K562 (cell line): ENCODE measurements around the gene GSTA4. TPM values are rescaled to one million over a fixed set of nuclear protein-coding genes. Genes with fewer than 3 reads are reported as not detected.

ENCODE experiments used
- ATAC-seq: fragments of 200-7000 bp; cut with Tn5 transposase; 3 replicates; pipeline ENCODE4 v1.9.1; 2020; ENCODE audit warnings: moderate library complexity
- BruUV-seq: library from RNA; stranded (reverse); fragments of 400-500 nt; replicated peaks from 2 replicates; lab custom pipeline; 2021; lab: Mats Ljungman, UMichigan
- CTCF ChIA-PET: fragments of 300-600 bp; formaldehyde crosslinking; extraction: SDS; loops from one replicate; lab custom pipeline; 2021; ENCODE audit warnings: low intra/inter-chr PET ratio; lab: Yijun Ruan, JAX
- POLR2A ChIA-PET: fragments of 300-600, 350-650 bp; sonication (Branson Sonifier 250); formaldehyde crosslinking; extraction: SDS; loops from one replicate; lab custom pipeline; 2021; ENCODE audit warnings: antibody characterized with exemption, inconsistent platforms; lab: Yijun Ruan, JAX
- DNase-seq, 4 experiments: peaks; one replicate each; pipeline versions ENCODE4 v3.0.0 to v3.0.0-alpha.2; 2011 to 2018; ENCODE audit warnings: low spot score in 3 of 4, mixed read lengths in 3 of 4; ENCODE audit errors: extremely low read depth in 1 of 4
- FAIRE-seq: peaks from 2 replicates; lab custom pipeline; 2011; peaks lifted over from hg19 to GRCh38; lab: Jason Lieb, UNC
- H2AFZ ChIP-seq: 2 replicates; pipeline ENCODE4 v1.6.0; 2011; ENCODE audit warnings: low read depth, low read length, control low read depth, inconsistent platforms
- H3K27ac ChIP-seq: fragments of 200-600 bp; 3 replicates; pipeline ENCODE4 v1.8.0; 2011; ENCODE audit warnings: low read depth, mild to moderate bottlenecking, control low read depth, inconsistent platforms, low read length, moderate library complexity, mixed read lengths; ENCODE audit errors: extremely low read depth
- H3K27me3 ChIP-seq, 2 experiments: fragments of 300-600 bp in 1 of 2; 2 replicates in 1 of 2; 3 replicates in 1 of 2; pipeline versions ENCODE4 v1.6.0 to v1.8.0; 2011; ENCODE audit warnings: inconsistent platforms in 2 of 2, low read length in 2 of 2, mild to moderate bottlenecking in 1 of 2, mixed read lengths in 1 of 2, moderate library complexity in 1 of 2; ENCODE audit not compliant: control insufficient read depth in 2 of 2, insufficient read depth in 2 of 2
- H3K36me3 ChIP-seq: fragments of 300-600 bp; 3 replicates; pipeline ENCODE4 v1.8.0; 2011; ENCODE audit warnings: mild to moderate bottlenecking, low read length, inconsistent platforms; ENCODE audit not compliant: control insufficient read depth, insufficient read depth
- H3K4me1 ChIP-seq, 2 experiments: fragments of 200-600 bp in 1 of 2; replicated peaks in 1 of 2; 2 replicates in 1 of 2; 3 replicates in 1 of 2; pipeline versions ENCODE4 v1.5.1 to v1.8.0; 2011; ENCODE audit warnings: inconsistent platforms in 2 of 2, low read length in 2 of 2, mild to moderate bottlenecking in 1 of 2, mixed read lengths in 1 of 2, moderate library complexity in 1 of 2; ENCODE audit not compliant: control insufficient read depth in 2 of 2, insufficient read depth in 2 of 2
- H3K4me2 ChIP-seq: 2 replicates; pipeline ENCODE4 v1.6.1; 2011; ENCODE audit warnings: low read length, control low read depth, inconsistent platforms, mixed read lengths; ENCODE audit not compliant: insufficient read depth
- H3K4me3 ChIP-seq: fragments of 200-600 bp; sonication (generic), shearing (Covaris generic); 2 replicates; pipeline ENCODE4 v1.5.1; 2016; ENCODE audit warnings: control low read depth, inconsistent platforms
- H3K79me2 ChIP-seq: fragments of 200-600 bp; 3 replicates; pipeline ENCODE4 v1.8.0; 2011; ENCODE audit warnings: low read length, inconsistent platforms; ENCODE audit not compliant: control insufficient read depth, insufficient read depth
- H3K9ac ChIP-seq, 2 experiments: 2 replicates each; pipeline versions ENCODE4 v1.6.0 to v1.6.1; 2011; ENCODE audit warnings: low read depth in 2 of 2, low read length in 2 of 2, control low read depth in 1 of 2, inconsistent platforms in 1 of 2, mild to moderate bottlenecking in 1 of 2, mixed read lengths in 1 of 2; ENCODE audit not compliant: insufficient read depth in 1 of 2
- H3K9me1 ChIP-seq: one replicate; pipeline ENCODE4 v1.6.0; 2011; ENCODE audit warnings: inconsistent platforms, mild to moderate bottlenecking, low read length, moderate library complexity; ENCODE audit not compliant: control insufficient read depth, insufficient read depth
- H3K9me3 ChIP-seq: replicated peaks from 2 replicates; pipeline ENCODE4 v1.5.1; 2011; ENCODE audit warnings: low read depth, low read length, inconsistent platforms; ENCODE audit not compliant: control insufficient read depth, insufficient read depth
- H4K20me1 ChIP-seq: replicated peaks from 2 replicates; pipeline ENCODE4 v1.6.1; 2011; ENCODE audit warnings: low read length, inconsistent platforms, mixed read lengths; ENCODE audit not compliant: control insufficient read depth, insufficient read depth
- EGR1 ChIP-seq: fragments of 450-650 bp; conservative IDR thresholded peaks from 2 replicates; pipeline ENCODE4 v1.6.1; 2017; ENCODE audit warnings: mild to moderate bottlenecking
- FOSL1 ChIP-seq: fragments of 200-800 bp; sonication (Bioruptor generic); conservative IDR thresholded peaks from 2 replicates; pipeline ENCODE4 v1.6.1; 2016; ENCODE audit warnings: missing genetic modification characterization, missing compliant biosample characterization
- PBX2 ChIP-seq, 2 experiments: IDR thresholded peaks in 1 of 2; conservative IDR thresholded peaks in 1 of 2; 2 replicates each; pipeline ENCODE4 v1.6.1; 2016; ENCODE audit warnings: low read depth in 2 of 2, mild to moderate bottlenecking in 1 of 2, missing compliant biosample characterization in 1 of 2, missing genetic modification characterization in 1 of 2, moderate library complexity in 1 of 2
- PRPF4 ChIP-seq: fragments of 200-400 bp; formaldehyde crosslinking; IDR thresholded peaks from one replicate; pipeline ENCODE4 v1.6.1; 2017; ENCODE audit warnings: low read length, low read depth, mild to moderate bottlenecking; ENCODE audit not compliant: insufficient read depth, poor library complexity, severe bottlenecking
- WGBS: fragments of 100-300 bp; shearing (Covaris generic); methylation state at CpG from one replicate; pipeline ENCODE4 v1.1.6; 2016; ENCODE audit warnings: low coverage, mixed read lengths; ENCODE audit not compliant: insufficient coverage; ENCODE audit errors: missing lambda C conversion rate; 5-methylcytosine and 5-hydroxymethylcytosine counted together
- in situ Hi-C: fragments of 300-500 bp; cut with MboI; formaldehyde crosslinking; loops from 4 replicates; pipeline ENCODE4 v1.15.0; 2018; ENCODE audit warnings: inconsistent platforms, mixed read lengths
- intact Hi-C: fragments of 100-400 bp; cut with micrococcal nuclease; formaldehyde crosslinking; loops from 2 replicates; pipeline ENCODE4 v1.14.2; 2022
- polyA plus RNA-seq, 8 experiments: library from polyadenylated mRNA; depleted of rRNA in 4 of 8; stranded (reverse) in 5 of 8; unstranded in 3 of 8; fragments of >200 nt; fragmentation: Nextera tagmentation in 2 of 8; fragmentation: Illumina TruSeq in 1 of 8; extraction: Ambion mirVana in 2 of 8; extraction: Trizol in 1 of 8; gene quantifications; 2 replicates each; pipeline versions ENCODE4 v1.2.1 to v1.2.3, GENCODE V29; 2011 to 2014; ENCODE audit warnings: inconsistent platforms in 1 of 8, missing spikeins in 1 of 8
- total RNA-seq, 7 experiments: library from RNA; depleted of rRNA in 6 of 7; stranded (reverse); fragments of >200 nt in 6 of 7; fragmentation: Illumina TruSeq in 2 of 7; extraction: Trizol in 2 of 7; gene quantifications; 2 replicates each; pipeline versions ENCODE4 v1.2.1 to v1.2.3, GENCODE V29; 2011 to 2021; ENCODE audit warnings: low replicate concordance in 1 of 7

The GSTA4 gene
- total and polyA plus RNA-seq, 9 of the 15 experiments (the other 6 are each of a cell fraction or from before 2014, with no cell fraction given), result 0.89 to 4.0 (median 2.0) TPM

- Histone ChIP-seq H3K9me3 (no peaks in the 10 kb centered on the region), H3K9ac (no peak overlapping the region; a peak in 1 of 4 replicates), H3K9me1 (no peaks in the 10 kb centered on the region), H3K36me3 (peaks cover 11% of the 10 kb centered on the region; the same call in 1 of the 3 replicates), H3K27ac (no peak overlapping the region), H2AFZ (no peak overlapping the region), H3K27me3 (no peaks in the 10 kb centered on the region), H3K4me2 (no peak overlapping the region), H4K20me1 (no peaks in the 10 kb centered on the region), H3K4me1 (no peaks in the 10 kb centered on the region; a peak in 2 of 5 replicates), H3K4me3 (no peak overlapping the region), H3K79me2 (no peaks in the 10 kb centered on the region)
- FAIRE-seq (no peak), ATAC-seq (no peak), DNase-seq (no peak)
- TF ChIP-seq PBX2 (CRISPR knock-in tag; IDR thresholded peaks at IDR 0.05; ENCODE audit: low read depth) (no peak), PBX2 (tag; conservative IDR thresholded peaks at IDR 0.05; ENCODE audit: low read depth) (0 out of 2 replicates have a peak, but pooled peaks have one; percentile 31), PRPF4 (no peak), FOSL1 (tag) (peak; percentile 39), EGR1 (0 out of 2 replicates have a peak, but pooled peaks have one; percentile 18)
- intact Hi-C loops, result no loop called here
- in situ Hi-C loops, result no loop called here
- ChIA-PET POLR2A (interaction anchor here (0.9 kb wide), 1 partner anchor 13 kb away, joined by 7 read pairs; no protein-coding TSS in a partner anchor), CTCF (no interaction called here)
- BruUV-seq, result no TSS peak
- 41% methylated on average over 6 of the region's 8 CpGs for WGBS
Observed at GRCh38 chr6:53035549-53036213, 40.6 kb upstream of the GSTA4 start.
